Endodermal cell (in vitro differentiated cells): ENCODE measurements around the gene DRAM1. TPM values are rescaled to one million over a fixed set of nuclear protein-coding genes. Genes with fewer than 3 reads are reported as not detected.

Experiments
- DNase-seq: peaks from one replicate; pipeline ENCODE4 v3.0.0-alpha.2; 2017
- H3K27ac ChIP-seq: 2 replicates; pipeline ENCODE4 v1.5.1; 2013; ENCODE audit warnings: mild to moderate bottlenecking, low read depth, low read length, moderate library complexity
- H3K27me3 ChIP-seq: 2 replicates; pipeline ENCODE4 v1.6.1; 2013; ENCODE audit warnings: mild to moderate bottlenecking, low read length, moderate library complexity; ENCODE audit not compliant: insufficient read depth, control insufficient read depth, poor library complexity, severe bottlenecking
- H3K36me3 ChIP-seq: 2 replicates; pipeline ENCODE4 v1.7.0; 2013; ENCODE audit warnings: mild to moderate bottlenecking, low read length, moderate library complexity; ENCODE audit not compliant: control insufficient read depth, insufficient read depth
- H3K4me1 ChIP-seq: one replicate; pipeline ENCODE4 v1.7.0; 2013; ENCODE audit warnings: low read length; ENCODE audit not compliant: control insufficient read depth, insufficient read depth
- H3K4me3 ChIP-seq: 2 replicates; pipeline ENCODE4 v1.5.1; 2013; ENCODE audit warnings: mild to moderate bottlenecking, low read length, moderate library complexity
- H3K9ac ChIP-seq: 2 replicates; pipeline ENCODE4 v1.6.1; 2013; ENCODE audit warnings: mild to moderate bottlenecking, low read length, moderate library complexity; ENCODE audit not compliant: poor library complexity, severe bottlenecking; ENCODE audit errors: extremely low read depth
- H3K9me3 ChIP-seq: 2 replicates; pipeline ENCODE4 v1.6.1; 2013; ENCODE audit warnings: mild to moderate bottlenecking, low read length, moderate library complexity; ENCODE audit not compliant: control insufficient read depth
- H3K27ac Mint-ChIP-seq: 2 replicates; pipeline ENCODE4 v1.8.0; 2020; ENCODE audit warnings: mixed read lengths
- H3K27me3 Mint-ChIP-seq: 2 replicates; pipeline ENCODE4 v1.8.0; 2021; ENCODE audit warnings: mild to moderate bottlenecking, mixed read lengths; ENCODE audit not compliant: insufficient read depth
- H3K36me3 Mint-ChIP-seq: 2 replicates; pipeline ENCODE4 v1.8.0; 2020; ENCODE audit warnings: low read depth, mixed read lengths
- H3K4me1 Mint-ChIP-seq: 2 replicates; pipeline ENCODE4 v1.8.0; 2020; ENCODE audit warnings: mixed read lengths
- H3K4me3 Mint-ChIP-seq: 2 replicates; pipeline ENCODE4 v1.8.0; 2020; ENCODE audit warnings: mild to moderate bottlenecking, moderate library complexity, mixed read lengths
- H3K9me3 Mint-ChIP-seq: 2 replicates; pipeline ENCODE4 v1.8.0; 2020; ENCODE audit warnings: mild to moderate bottlenecking, mixed read lengths
- WGBS, 2 experiments: methylation state at CpG; one replicate each; pipeline versions ENCODE4 v1.1.5 to v1.1.7; 2013; ENCODE audit warnings: missing lambda C conversion rate in 2 of 2, mixed read lengths in 1 of 2; ENCODE audit not compliant: insufficient coverage in 1 of 2, insufficient read length in 1 of 2; 5-methylcytosine and 5-hydroxymethylcytosine counted together
- total RNA-seq, 2 donors: library from RNA; stranded (reverse); fragmentation: NEBNext Ultra II Directional in 1 of 2; extraction: Animal tissue kit (Norgen Biotek cat#: 25700) in 1 of 2; gene quantifications; 2 replicates in 1 of 2; 3 replicates in 1 of 2; pipeline ENCODE4 v1.2.1, GENCODE V29; 2021
- TF ChIP-seq, protein P1 (sequence below): fragments of 200-600 bp; sonication (generic); conservative IDR thresholded peaks from 2 replicates; pipeline ENCODE4 v1.5.0; 2021; ENCODE audit warnings: antibody characterized with exemption, mild to moderate bottlenecking

The DRAM1 gene
- total RNA-seq, 2 donors from 2014 or later, result 0.91 to 1.3 TPM

DNA sequence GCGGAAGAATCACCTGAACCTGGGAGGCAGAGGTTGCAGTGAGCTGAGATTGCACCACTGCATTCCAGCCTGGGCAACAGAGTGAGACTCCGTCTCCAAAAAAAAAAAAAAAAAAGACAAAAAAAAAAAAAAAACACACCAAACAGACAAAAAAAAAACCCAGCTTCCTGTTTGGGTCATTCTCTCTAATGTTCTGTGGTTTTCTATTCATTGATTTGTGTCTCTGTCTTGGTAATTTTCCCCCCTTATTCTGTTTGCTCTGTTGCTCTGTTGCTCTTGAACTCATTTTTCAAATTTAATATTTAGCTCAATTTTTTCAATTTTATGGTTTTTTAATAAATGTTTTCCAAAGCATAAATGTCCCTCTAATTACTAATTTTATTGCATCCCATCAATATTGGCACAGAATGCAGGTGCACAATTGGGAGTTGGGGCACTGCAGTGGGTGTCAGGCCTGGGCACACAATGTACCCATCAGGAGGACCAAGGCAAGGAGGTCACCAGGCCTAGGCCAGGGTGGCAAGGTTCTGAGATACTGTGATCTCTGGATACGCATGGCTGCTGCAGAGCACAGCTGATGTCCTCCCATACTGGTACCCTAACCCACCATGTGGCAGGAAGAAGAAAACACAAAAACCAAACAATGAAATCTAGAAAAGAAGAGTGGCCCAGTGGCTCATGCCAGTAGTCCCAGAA is 38.6 kb upstream of the DRAM1 start:
- no peak for DNase-seq
- no peaks in the 10 kb centered on the region for H3K4me1 ChIP-seq
- WGBS, 2 experiments, result 94 to 100% methylated on average over 1 to 2 of the region's 3 CpGs
- no peaks in the 10 kb centered on the region for H3K27me3 ChIP-seq
- Mint-ChIP-seq H3K4me1 (no peaks in the 10 kb centered on the region), H3K27ac (no peak overlapping the region), H3K9me3 (no peaks in the 10 kb centered on the region), H3K4me3 (no peak overlapping the region), H3K27me3 (no peaks in the 10 kb centered on the region), H3K36me3 (no peaks in the 10 kb centered on the region)
- no peak overlapping the region for H3K4me3 ChIP-seq
- TF ChIP-seq, protein P1, sequence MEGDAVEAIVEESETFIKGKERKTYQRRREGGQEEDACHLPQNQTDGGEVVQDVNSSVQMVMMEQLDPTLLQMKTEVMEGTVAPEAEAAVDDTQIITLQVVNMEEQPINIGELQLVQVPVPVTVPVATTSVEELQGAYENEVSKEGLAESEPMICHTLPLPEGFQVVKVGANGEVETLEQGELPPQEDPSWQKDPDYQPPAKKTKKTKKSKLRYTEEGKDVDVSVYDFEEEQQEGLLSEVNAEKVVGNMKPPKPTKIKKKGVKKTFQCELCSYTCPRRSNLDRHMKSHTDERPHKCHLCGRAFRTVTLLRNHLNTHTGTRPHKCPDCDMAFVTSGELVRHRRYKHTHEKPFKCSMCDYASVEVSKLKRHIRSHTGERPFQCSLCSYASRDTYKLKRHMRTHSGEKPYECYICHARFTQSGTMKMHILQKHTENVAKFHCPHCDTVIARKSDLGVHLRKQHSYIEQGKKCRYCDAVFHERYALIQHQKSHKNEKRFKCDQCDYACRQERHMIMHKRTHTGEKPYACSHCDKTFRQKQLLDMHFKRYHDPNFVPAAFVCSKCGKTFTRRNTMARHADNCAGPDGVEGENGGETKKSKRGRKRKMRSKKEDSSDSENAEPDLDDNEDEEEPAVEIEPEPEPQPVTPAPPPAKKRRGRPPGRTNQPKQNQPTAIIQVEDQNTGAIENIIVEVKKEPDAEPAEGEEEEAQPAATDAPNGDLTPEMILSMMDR, result no peak
- no peaks in the 10 kb centered on the region for H3K36me3 ChIP-seq
- H3K9me3 ChIP-seq, result no peaks in the 10 kb centered on the region
- H3K9ac ChIP-seq, result no peak overlapping the region
- H3K27ac ChIP-seq, result no peak overlapping the region

- Histone ChIP-seq H3K9ac (no peak overlapping the region), H3K4me3 (no peak overlapping the region), H3K27me3 (no peaks in the 10 kb centered on the region), H3K36me3 (no peaks in the 10 kb centered on the region), H3K9me3 (no peaks in the 10 kb centered on the region), H3K27ac (no peak overlapping the region), H3K4me1 (no peaks in the 10 kb centered on the region)
- H3K27ac Mint-ChIP-seq, result no peak overlapping the region
- TF ChIP-seq, protein P1, result peak; percentile 93
- no peaks in the 10 kb centered on the region for H3K9me3 Mint-ChIP-seq
- no peak overlapping the region for H3K4me3 Mint-ChIP-seq
- no peaks in the 10 kb centered on the region for H3K27me3 Mint-ChIP-seq
- 47 to 96% methylated on average over 2 to 4 of the region's 6 CpGs for WGBS, 2 experiments
- no peaks in the 10 kb centered on the region for H3K4me1 Mint-ChIP-seq
- DNase-seq, result peak; percentile 91
- H3K36me3 Mint-ChIP-seq, result no peaks in the 10 kb centered on the region
Measured at GRCh38 chr12:101839324-101840283, 37.8 kb upstream of the DRAM1 start.

GRCh38 chr12:101841069-101841468 is 36.3 kb upstream of the DRAM1 start:
- no peak for DNase-seq
- Histone ChIP-seq H3K27me3 (no peaks in the 10 kb centered on the region), H3K9ac (no peak overlapping the region), H3K36me3 (no peaks in the 10 kb centered on the region), H3K27ac (no peak overlapping the region), H3K4me3 (no peak overlapping the region), H3K9me3 (no peaks in the 10 kb centered on the region), H3K4me1 (no peaks in the 10 kb centered on the region)
- Mint-ChIP-seq H3K4me1 (no peaks in the 10 kb centered on the region), H3K4me3 (no peak overlapping the region), H3K36me3 (no peaks in the 10 kb centered on the region), H3K27me3 (no peaks in the 10 kb centered on the region), H3K9me3 (no peaks in the 10 kb centered on the region), H3K27ac (no peak overlapping the region)
- 88% methylated on average over 4 of the region's 4 CpGs; no CpG with 5 or more reads in 1 of the 2 experiments for WGBS, 2 experiments
- TF ChIP-seq, protein P1, result no peak
